Measurements from ENCODE around the gene LRRTM2.

DNA sequence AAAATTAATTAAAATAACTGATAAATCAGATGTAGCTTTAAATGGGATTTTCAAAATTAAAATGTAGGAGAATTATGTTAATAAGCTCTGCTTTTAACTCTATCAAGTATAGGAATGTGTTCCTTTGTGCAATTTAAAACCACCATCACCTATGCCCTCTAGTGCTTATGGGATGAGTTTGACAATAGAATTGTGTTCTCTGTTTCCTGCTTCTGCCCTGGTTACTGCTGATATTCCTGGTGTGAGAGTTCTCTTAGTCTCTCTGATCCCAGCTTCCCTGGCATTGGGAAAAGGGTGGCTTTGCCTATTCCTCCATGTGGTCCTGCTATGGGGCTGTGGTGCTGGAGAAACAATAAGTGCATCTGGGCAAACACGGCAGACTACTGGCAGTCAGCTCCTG is 8.1 kb downstream of the LRRTM2 start:
- no peak for TF ChIP-seq EP300 (IDR thresholded peaks at IDR 0.05)
- no peak for TF ChIP-seq POLR2AphosphoS5 (IDR thresholded peaks at IDR 0.05)

Measured in esophagus muscularis mucosa (tissue), 3 donors.